ENCODE measurements around the gene SLC34A1. TPM values are rescaled to one million over a fixed set of nuclear protein-coding genes. Genes with fewer than 3 reads are reported as not detected.
"Not testable (repeated sequence)": the region's sequence is repeated elsewhere in the genome, so short reads cannot be mapped to it uniquely, and the experiment has no call there.

The SLC34A1 gene
- total RNA-seq, 1 experiment from 2014 or later = not detected

GRCh38 chr5:177368869-177369644 is 15.2 kb upstream of the SLC34A1 start:
- Histone ChIP-seq H3K36me3 (no peaks in the 10 kb centered on the region), H3K9me3 (replicated peaks) (0 out of 2 replicates have a peak, but pooled peaks cover 3% of the 10 kb centered on the region), H3K27me3 (replicated peaks) (peaks cover 6% of the 10 kb centered on the region; the same call in 1 of the 2 replicates), H3K27ac (no peak overlapping the region), H3K4me1 (replicated peaks) (peaks cover 4% of the 10 kb centered on the region), H3K4me3 (no peak overlapping the region)
- peak; percentile 36 to 55 for DNase-seq (ENCODE audit: low read depth in 1 of 2, low spot score in 2 of 2)

GRCh38 chr5:177369645-177370440 is 14.4 kb upstream of the SLC34A1 start:
- Histone ChIP-seq H3K4me3 (no peak overlapping the region), H3K27me3 (replicated peaks) (peaks cover 6% of the 10 kb centered on the region; the same call in 1 of the 2 replicates), H3K27ac (no peak overlapping the region), H3K9me3 (replicated peaks) (0 out of 2 replicates have a peak, but pooled peaks cover 3% of the 10 kb centered on the region), H3K36me3 (no peaks in the 10 kb centered on the region), H3K4me1 (replicated peaks) (peaks cover 4% of the 10 kb centered on the region)
- no peak for DNase-seq (ENCODE audit: low read depth in 1 of 2, low spot score in 2 of 2)

DNA sequence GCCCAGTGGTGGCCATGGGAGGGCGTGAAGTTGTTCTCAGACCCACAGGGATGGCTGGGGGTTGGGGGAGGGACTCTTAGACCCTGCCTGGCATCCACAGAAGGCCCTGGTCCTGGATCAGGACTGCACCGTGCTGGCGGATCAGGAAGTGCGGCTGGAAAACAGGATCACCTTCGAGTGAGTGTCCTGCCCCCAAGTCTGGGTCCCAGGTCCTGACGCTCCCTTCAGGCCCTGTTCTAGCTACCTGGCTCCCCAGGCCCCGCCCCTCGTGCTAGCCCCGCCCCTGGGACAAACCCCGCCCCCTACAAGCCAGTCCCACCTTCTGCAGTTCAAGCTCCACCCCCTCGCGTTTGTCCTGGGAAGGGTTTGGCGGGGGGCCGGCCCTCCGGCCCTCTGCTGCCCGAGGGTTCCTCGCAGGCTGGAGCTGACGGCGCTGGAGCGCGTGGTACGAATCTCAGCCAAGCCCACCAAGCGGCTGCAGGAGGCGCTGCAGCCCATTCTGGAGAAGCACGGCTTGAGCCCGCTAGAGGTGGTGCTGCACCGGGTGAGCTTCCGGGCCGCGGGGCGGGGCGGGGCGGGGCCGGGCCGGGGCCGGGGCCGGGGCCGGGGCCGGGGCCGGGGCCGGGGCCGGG is 13.6 kb upstream of the SLC34A1 start:
- no peaks in the 10 kb centered on the region for H3K36me3 ChIP-seq
- H3K27me3 ChIP-seq (replicated peaks) = peaks cover 9% of the 10 kb centered on the region; the same call in 1 of the 2 replicates
- H3K9me3 ChIP-seq (replicated peaks) = 0 out of 2 replicates have a peak, but pooled peaks cover 3% of the 10 kb centered on the region
- H3K4me1 ChIP-seq (replicated peaks) = peaks cover 4% of the 10 kb centered on the region
- H3K4me3 ChIP-seq = peak overlapping the region; percentile 26
- no peak overlapping the region for H3K27ac ChIP-seq
- peak; percentile 85 to 93 for DNase-seq (ENCODE audit: low read depth in 1 of 2, low spot score in 2 of 2)

DNA sequence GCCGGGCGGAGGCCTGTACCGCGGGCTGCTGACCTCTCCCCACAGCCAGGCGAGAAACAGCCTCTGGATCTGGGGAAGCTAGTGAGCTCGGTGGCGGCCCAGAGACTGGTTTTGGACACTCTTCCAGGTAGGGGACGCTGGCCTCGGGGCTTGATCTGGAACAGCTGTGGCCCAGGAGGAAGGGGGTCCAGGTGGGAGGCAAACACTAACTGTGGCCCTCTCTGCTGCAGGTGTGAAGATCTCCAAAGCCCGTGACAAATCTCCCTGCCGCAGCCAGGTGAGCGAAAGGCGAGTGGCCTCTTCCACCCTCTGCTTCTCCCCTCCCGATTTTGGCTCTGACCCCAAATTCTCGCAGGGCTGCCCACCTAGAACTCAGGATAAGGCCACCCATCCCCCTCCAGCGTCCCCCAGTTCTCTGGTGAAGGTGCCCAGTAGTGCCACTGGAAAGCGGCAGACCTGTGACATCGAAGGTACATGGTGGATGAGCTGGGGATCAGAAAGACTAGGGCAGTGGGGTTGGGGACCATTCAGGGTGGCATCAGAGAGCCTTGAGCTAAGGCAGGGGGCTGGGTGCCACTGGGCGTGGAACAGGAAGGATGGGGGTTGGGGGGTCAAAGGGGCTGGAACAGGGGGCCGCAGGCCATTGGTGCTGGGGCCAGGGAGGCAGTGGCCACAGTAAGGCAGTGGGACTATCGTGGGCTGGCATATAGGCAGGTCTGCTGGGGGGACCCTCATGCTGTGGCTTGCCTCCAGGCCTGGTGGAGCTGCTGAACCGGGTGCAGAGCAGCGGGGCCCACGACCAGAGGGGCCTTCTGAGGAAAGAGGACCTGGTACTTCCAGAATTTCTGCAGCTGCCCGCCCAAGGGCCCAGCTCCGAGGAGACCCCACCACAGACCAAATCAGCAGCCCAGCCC is 12.9 kb upstream of the SLC34A1 start:
- Histone ChIP-seq H3K4me3 (peak overlapping the region; percentile 26), H3K27me3 (replicated peaks) (peaks cover 9% of the 10 kb centered on the region; the same call in 1 of the 2 replicates), H3K9me3 (replicated peaks) (0 out of 2 replicates have a peak, but pooled peaks cover 3% of the 10 kb centered on the region), H3K4me1 (replicated peaks) (peaks cover 4% of the 10 kb centered on the region), H3K27ac (no peak overlapping the region), H3K36me3 (no peaks in the 10 kb centered on the region)
- no peak for DNase-seq (ENCODE audit: low read depth in 1 of 2, low spot score in 2 of 2)

- Histone ChIP-seq H3K4me1 (replicated peaks) (peaks cover 4% of the 10 kb centered on the region), H3K36me3 (no peaks in the 10 kb centered on the region), H3K9me3 (replicated peaks) (0 out of 2 replicates have a peak, but pooled peaks cover 3% of the 10 kb centered on the region), H3K27me3 (replicated peaks) (0 out of 2 replicates have a peak, but pooled peaks cover 9% of the 10 kb centered on the region), H3K4me3 (no peak overlapping the region), H3K27ac (no peak overlapping the region)
- no peak for DNase-seq (ENCODE audit: low read depth in 1 of 2, low spot score in 2 of 2)
Measured at GRCh38 chr5:177372034-177372896, 12.0 kb upstream of the SLC34A1 start.

DNA sequence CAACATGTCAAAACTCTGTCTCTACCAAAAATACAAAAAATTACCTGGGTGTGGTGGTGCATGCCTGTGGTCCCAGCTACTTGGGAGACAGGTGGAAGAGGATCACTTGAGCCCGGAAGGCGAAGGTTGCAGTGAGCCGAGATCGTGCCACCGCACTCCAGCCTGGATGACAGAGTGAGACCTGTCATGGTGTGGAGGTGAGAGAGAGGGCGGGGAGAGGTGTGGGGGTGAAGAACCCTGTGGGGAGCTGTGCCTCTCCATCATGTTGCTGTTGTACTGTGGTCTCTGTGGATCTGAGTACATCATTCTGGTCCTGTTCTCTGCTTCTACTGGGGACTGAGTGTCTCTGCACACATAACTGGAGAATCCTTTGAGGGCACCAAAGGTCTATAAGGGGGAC is 11.3 kb upstream of the SLC34A1 start:
- H3K4me1 ChIP-seq (replicated peaks) = peaks cover 4% of the 10 kb centered on the region
- no peak overlapping the region for H3K4me3 ChIP-seq
- no peak for DNase-seq (ENCODE audit: low read depth in 1 of 2, low spot score in 2 of 2)
- H3K9me3 ChIP-seq (replicated peaks) = 0 out of 2 replicates have a peak, but pooled peaks cover 3% of the 10 kb centered on the region
- no peaks in the 10 kb centered on the region for H3K36me3 ChIP-seq
- H3K27ac ChIP-seq = no peak overlapping the region
- H3K27me3 ChIP-seq (replicated peaks) = 0 out of 2 replicates have a peak, but pooled peaks cover 6% of the 10 kb centered on the region

DNA sequence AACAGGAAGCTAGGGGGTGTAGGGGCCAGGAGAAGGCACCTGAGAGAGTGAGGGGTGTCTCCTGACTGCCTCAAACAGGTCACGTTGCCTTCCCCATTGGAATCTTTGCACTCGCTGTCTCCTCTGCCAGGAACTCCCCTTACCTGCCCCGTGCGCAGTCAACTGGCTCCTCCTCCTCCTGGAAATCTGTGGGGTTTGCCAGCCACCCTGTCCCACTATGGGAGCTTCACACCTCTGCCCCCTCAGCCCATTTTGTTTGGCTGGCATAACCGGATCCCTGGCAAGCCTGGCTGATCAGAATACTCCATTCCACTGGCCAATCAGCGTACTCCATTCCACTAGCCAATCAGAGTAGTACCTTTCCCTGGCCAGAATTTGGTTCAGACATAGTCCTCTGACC is 10.4 kb upstream of the SLC34A1 start:
- Histone ChIP-seq H3K36me3 (no peaks in the 10 kb centered on the region), H3K27ac (no peak overlapping the region), H3K4me3 (no peak overlapping the region), H3K27me3 (replicated peaks) (0 out of 2 replicates have a peak, but pooled peaks cover 3% of the 10 kb centered on the region), H3K9me3 (replicated peaks) (no peaks in the 10 kb centered on the region), H3K4me1 (replicated peaks) (peaks cover 4% of the 10 kb centered on the region)
- no peak for DNase-seq (ENCODE audit: low read depth in 1 of 2, low spot score in 2 of 2)

DNA sequence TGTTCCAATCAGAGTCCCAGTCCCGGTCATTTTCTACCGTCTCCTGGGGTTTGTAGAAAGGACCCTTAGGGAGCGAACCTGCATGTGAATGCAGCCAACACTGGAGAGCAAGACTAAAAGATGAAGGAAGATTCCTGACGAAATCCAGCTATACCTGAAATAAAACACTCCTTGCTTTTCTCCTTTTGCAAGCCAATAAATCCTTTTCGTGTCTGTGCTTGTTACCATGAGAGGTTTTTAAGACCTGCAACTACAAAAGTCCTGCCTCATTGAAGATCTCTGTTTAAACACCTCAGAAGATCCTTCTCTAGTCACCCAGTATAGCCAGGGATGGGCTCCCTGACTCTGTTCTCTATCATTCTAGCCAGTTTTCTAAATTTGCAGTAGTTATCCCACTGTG is 10.0 kb upstream of the SLC34A1 start:
- no peak for DNase-seq (ENCODE audit: low read depth in 1 of 2, low spot score in 2 of 2)
- Histone ChIP-seq H3K4me3 (no peak overlapping the region), H3K36me3 (no peaks in the 10 kb centered on the region), H3K27ac (no peak overlapping the region), H3K27me3 (replicated peaks) (0 out of 2 replicates have a peak, but pooled peaks cover 3% of the 10 kb centered on the region), H3K4me1 (replicated peaks) (peaks cover 6% of the 10 kb centered on the region), H3K9me3 (replicated peaks) (no peaks in the 10 kb centered on the region)

DNA sequence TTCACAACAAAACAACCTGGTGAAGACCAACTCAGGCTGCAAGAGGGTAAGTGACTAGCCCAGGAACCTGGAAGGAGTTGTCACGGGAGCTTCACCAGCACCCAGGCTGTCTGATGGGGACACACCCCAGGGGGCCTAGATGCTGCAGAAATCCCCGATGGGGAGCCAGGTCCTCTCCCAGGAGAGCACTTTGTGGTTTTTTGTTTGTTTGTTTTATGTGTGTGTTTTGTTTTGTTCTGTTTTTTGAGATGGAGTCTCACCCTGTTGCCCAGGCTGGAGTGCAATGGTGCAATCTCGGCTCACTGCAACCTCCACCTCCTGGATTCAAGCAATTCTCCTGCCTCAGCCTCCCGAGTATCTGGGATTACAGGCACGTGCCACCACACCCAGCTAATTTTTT is 8.7 kb upstream of the SLC34A1 start:
- not testable (repeated sequence) for H3K27me3 ChIP-seq (replicated peaks); H3K4me3 ChIP-seq; H3K27ac ChIP-seq; H3K9me3 ChIP-seq (replicated peaks); DNase-seq (ENCODE audit: low read depth in 1 of 2, low spot score in 2 of 2); H3K36me3 ChIP-seq
- peaks cover 14% of the 10 kb centered on the region for H3K4me1 ChIP-seq (replicated peaks)

- Histone ChIP-seq H3K36me3 (no peaks in the 10 kb centered on the region), H3K4me1 (replicated peaks) (peaks cover 12% of the 10 kb centered on the region), H3K27me3 (replicated peaks) (0 out of 2 replicates have a peak, but pooled peaks cover 3% of the 10 kb centered on the region), H3K9me3 (replicated peaks) (no peaks in the 10 kb centered on the region), H3K4me3 (no peak overlapping the region), H3K27ac (no peak overlapping the region)
- no peak for DNase-seq (ENCODE audit: low read depth in 1 of 2, low spot score in 2 of 2)
Measured at GRCh38 chr5:177376107-177376506, 8.1 kb upstream of the SLC34A1 start.

DNA sequence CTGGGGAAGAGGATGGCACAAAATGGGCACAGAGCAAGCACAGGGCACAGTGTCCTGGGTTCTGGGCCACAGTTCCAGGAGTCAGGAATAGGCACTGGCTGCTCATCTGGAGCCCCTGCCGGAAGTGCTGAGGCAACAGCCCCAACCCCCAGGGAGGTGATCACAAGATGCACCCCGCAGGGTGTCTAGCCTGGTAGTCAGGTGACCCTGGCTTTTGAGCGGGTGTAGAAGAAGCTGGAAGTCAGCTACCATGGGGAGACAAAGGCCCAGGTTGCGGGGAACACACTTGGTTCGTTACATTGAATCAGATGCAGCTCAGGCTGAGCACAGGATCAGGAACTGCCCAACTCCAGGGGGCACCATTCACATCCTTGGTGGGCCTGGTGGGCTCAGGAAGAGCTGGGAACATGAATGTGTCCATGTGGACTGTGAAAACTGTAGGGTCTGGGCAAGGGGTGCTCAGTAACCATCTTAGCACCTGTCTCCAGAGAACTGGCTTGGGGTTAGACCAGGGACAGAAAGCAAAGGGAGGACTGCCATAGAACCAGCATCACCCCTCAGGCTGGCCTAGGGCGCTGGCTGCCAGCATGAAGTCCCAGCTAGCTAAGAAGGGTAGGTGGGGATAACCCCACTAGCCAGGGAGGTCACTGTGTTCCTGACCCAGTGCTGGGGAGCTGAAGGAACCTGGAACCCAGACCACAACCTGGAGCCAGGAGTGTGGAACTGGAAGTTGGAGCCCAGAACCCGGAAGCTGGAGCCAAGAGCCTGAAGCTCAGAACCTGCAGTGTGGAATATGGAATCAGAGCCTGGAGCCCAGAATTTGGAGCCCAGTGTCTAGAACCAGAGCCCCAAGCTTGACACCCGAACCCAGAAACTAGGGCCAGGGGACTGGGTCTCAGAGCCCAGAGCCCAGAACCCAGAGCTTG is 6.1 kb upstream of the SLC34A1 start:
- H3K4me1 ChIP-seq (replicated peaks) = peaks cover 10% of the 10 kb centered on the region
- DNase-seq (ENCODE audit: low read depth in 1 of 2, low spot score in 2 of 2) = no peak
- no peaks in the 10 kb centered on the region for H3K9me3 ChIP-seq (replicated peaks)
- no peak overlapping the region for H3K27ac ChIP-seq
- H3K27me3 ChIP-seq (replicated peaks) = 0 out of 2 replicates have a peak, but pooled peaks cover 11% of the 10 kb centered on the region
- no peak overlapping the region for H3K4me3 ChIP-seq
- no peaks in the 10 kb centered on the region for H3K36me3 ChIP-seq

Data from SJSA1 (cell line).